DND-41 (cell line): ENCODE results near the gene LPCAT1.

ENCODE experiments used
- ATAC-seq: fragments of 200-7000 bp; cut with Tn5 transposase; 3 replicates; pipeline ENCODE4 v1.9.1; 2021; ENCODE audit warnings: low read depth; ENCODE audit not compliant: insufficient read depth
- DNase-seq: peaks from one replicate; pipeline ENCODE4 v3.0.0-alpha.2; 2020
- H2AFZ ChIP-seq: 2 replicates; pipeline ENCODE4 v1.6.0; 2012; ENCODE audit warnings: low read depth, low read length
- H3K27ac ChIP-seq: 2 replicates; pipeline ENCODE4 v1.5.1; 2012; ENCODE audit warnings: low read length, inconsistent platforms
- H3K27me3 ChIP-seq: fragments of 200-600 bp; sonication (generic); 2 replicates; pipeline ENCODE4 v1.6.0; 2012; ENCODE audit warnings: low read length, mild to moderate bottlenecking, inconsistent platforms; ENCODE audit not compliant: insufficient read depth, poor library complexity
- H3K36me3 ChIP-seq: 2 replicates; pipeline ENCODE4 v1.5.1; 2012; ENCODE audit warnings: low read length, inconsistent platforms; ENCODE audit not compliant: insufficient read depth
- H3K4me1 ChIP-seq: 2 replicates; pipeline ENCODE4 v1.5.1; 2012; ENCODE audit warnings: mild to moderate bottlenecking, low read length; ENCODE audit not compliant: insufficient read depth
- H3K4me2 ChIP-seq: 2 replicates; pipeline ENCODE4 v1.6.0; 2012; ENCODE audit warnings: mild to moderate bottlenecking, moderate library complexity, low read length, inconsistent platforms; ENCODE audit not compliant: insufficient read depth
- H3K4me3 ChIP-seq, 2 experiments: fragments of 200-600 bp in 1 of 2; shearing (Covaris generic) in 1 of 2; 2 replicates each; pipeline ENCODE4 v1.5.1; 2012 to 2016; ENCODE audit warnings: inconsistent platforms in 2 of 2, low read length in 2 of 2, mild to moderate bottlenecking in 2 of 2, low read depth in 1 of 2, moderate library complexity in 1 of 2
- H3K79me2 ChIP-seq: 2 replicates; pipeline ENCODE4 v1.6.0; 2012; ENCODE audit warnings: low read length, inconsistent platforms; ENCODE audit not compliant: insufficient read depth
- H3K9ac ChIP-seq: 2 replicates; pipeline ENCODE4 v1.6.0; 2012; ENCODE audit warnings: low read depth, mild to moderate bottlenecking, inconsistent platforms, low read length, moderate library complexity
- H3K9me3 ChIP-seq: 2 replicates; pipeline ENCODE4 v1.5.1; 2012; ENCODE audit warnings: low read length, moderate library complexity, mild to moderate bottlenecking, inconsistent platforms; ENCODE audit not compliant: insufficient read depth, severe bottlenecking
- H4K20me1 ChIP-seq: 2 replicates; pipeline ENCODE4 v1.6.0; 2012; ENCODE audit warnings: low read length; ENCODE audit not compliant: insufficient read depth
- CTCF ChIP-seq: IDR thresholded peaks from 2 replicates; pipeline ENCODE4 v1.5.1; 2012; ENCODE audit warnings: borderline replicate concordance, low read length, moderate library complexity, mild to moderate bottlenecking; ENCODE audit not compliant: poor library complexity, severe bottlenecking; ENCODE audit errors: extremely low read depth
- EZH2 ChIP-seq: IDR thresholded peaks from 3 replicates; pipeline ENCODE4 v1.6.1; 2012; ENCODE audit warnings: borderline replicate concordance, low read depth, mild to moderate bottlenecking, moderate library complexity, low read length, inconsistent platforms; ENCODE audit not compliant: severe bottlenecking

Gene LPCAT1

GRCh38 chr5:1532384-1532783 lies 8.6 kb upstream of the LPCAT1 start:
- no peak for ATAC-seq
- Histone ChIP-seq H3K9me3 (no peaks in the 10 kb centered on the region), H3K79me2 (no peaks in the 10 kb centered on the region), H3K36me3 (no peaks in the 10 kb centered on the region), H2AFZ (no peak overlapping the region), H3K9ac (no peak overlapping the region), H4K20me1 (no peaks in the 10 kb centered on the region), H3K27ac (no peak overlapping the region), H3K4me3 (no peak overlapping the region), H3K4me1 (peaks cover 19% of the 10 kb centered on the region), H3K4me2 (no peak overlapping the region), H3K27me3 (no peaks in the 10 kb centered on the region)
- TF ChIP-seq CTCF: no peak
- no peak for TF ChIP-seq EZH2
- DNase-seq: no peak

GRCh38 chr5:1529498-1529897 lies 5.7 kb upstream of the LPCAT1 start:
- no peak for DNase-seq
- Histone ChIP-seq H3K4me2 (no peak overlapping the region), H3K4me3 (no peak overlapping the region), H3K27ac (no peak overlapping the region), H3K4me1 (peaks cover 4% of the 10 kb centered on the region), H2AFZ (no peak overlapping the region), H3K36me3 (no peaks in the 10 kb centered on the region), H3K9ac (no peak overlapping the region), H3K27me3 (no peaks in the 10 kb centered on the region), H4K20me1 (no peaks in the 10 kb centered on the region), H3K79me2 (no peaks in the 10 kb centered on the region), H3K9me3 (no peaks in the 10 kb centered on the region)
- ATAC-seq: no peak
- TF ChIP-seq CTCF: no peak
- TF ChIP-seq EZH2: no peak

- H4K20me1 ChIP-seq: peaks cover 5% of the 10 kb centered on the region
- no peaks in the 10 kb centered on the region for H3K27me3 ChIP-seq
- peaks cover 10% of the 10 kb centered on the region for H3K79me2 ChIP-seq
- no peak overlapping the region for H3K4me3 ChIP-seq
- H2AFZ ChIP-seq: no peak overlapping the region
- H3K36me3 ChIP-seq: no peaks in the 10 kb centered on the region; the same call in 1 of the 2 replicates
- no peak for TF ChIP-seq EZH2
- TF ChIP-seq CTCF: no peak
- H3K27ac ChIP-seq: no peak overlapping the region
- no peak for ATAC-seq
- no peaks in the 10 kb centered on the region for H3K9me3 ChIP-seq
- H3K9ac ChIP-seq: no peak overlapping the region
- peaks cover 12% of the 10 kb centered on the region for H3K4me1 ChIP-seq
- DNase-seq: no peak
- H3K4me2 ChIP-seq: no peak overlapping the region
These were observed 3.9 kb upstream of the LPCAT1 start for GRCh38 chr5:1527533-1528205.

GRCh38 chr5:1526681-1527131 lies 2.9 kb upstream of the LPCAT1 start:
- H4K20me1 ChIP-seq: peaks cover 15% of the 10 kb centered on the region
- ATAC-seq (no peak), DNase-seq (peak; percentile 1)
- peaks cover 20% of the 10 kb centered on the region for H3K79me2 ChIP-seq
- TF ChIP-seq CTCF (no peak), EZH2 (no peak)
- no peak overlapping the region for H3K4me3 ChIP-seq
- H3K4me2 ChIP-seq: no peak overlapping the region
- H3K27me3 ChIP-seq: no peaks in the 10 kb centered on the region
- peaks cover 22% of the 10 kb centered on the region for H3K4me1 ChIP-seq
- H3K9me3 ChIP-seq: no peaks in the 10 kb centered on the region
- no peak overlapping the region for H3K9ac ChIP-seq
- H2AFZ ChIP-seq: no peak overlapping the region
- peaks cover 3% of the 10 kb centered on the region for H3K36me3 ChIP-seq
- H3K27ac ChIP-seq: no peak overlapping the region
